HepG2 (cell line): ENCODE data around the gene ANKRD11. TPM values are rescaled to one million over a fixed set of nuclear protein-coding genes. Genes with fewer than 3 reads are reported as not detected.

Source experiments
- ARNTL ChIP-seq: sonication (generic); formaldehyde crosslinking; IDR thresholded peaks from 2 replicates; pipeline ENCODE4 v1.4.0; 2020; ENCODE audit warnings: mild to moderate bottlenecking, missing genetic modification reagents
- CC2D1A ChIP-seq: sonication (generic); formaldehyde crosslinking; IDR thresholded peaks from 2 replicates; pipeline ENCODE4 v1.8.1; 2023; ENCODE audit warnings: mild to moderate bottlenecking, missing genetic modification reagents
- ELF1 ChIP-seq: sonication (generic); formaldehyde crosslinking; IDR thresholded peaks from 2 replicates; pipeline ENCODE4 v1.4.0; 2020; ENCODE audit warnings: missing genetic modification reagents
- GATA4 ChIP-seq: sonication (generic); IDR thresholded peaks from 2 replicates; pipeline ENCODE4 v1.6.1; 2016; ENCODE audit warnings: antibody characterized with exemption, low read depth, borderline replicate concordance
- GATAD1 ChIP-seq: IDR thresholded peaks from 2 replicates; pipeline ENCODE4 v1.6.1; 2016; ENCODE audit warnings: missing genetic modification reagents, missing compliant biosample characterization
- GTF3A ChIP-seq: sonication (generic); formaldehyde crosslinking; conservative IDR thresholded peaks from 2 replicates; pipeline ENCODE4 v1.4.0; 2020; ENCODE audit warnings: mild to moderate bottlenecking, missing genetic modification reagents
- HMG20A ChIP-seq: IDR thresholded peaks from 2 replicates; pipeline ENCODE4 v1.6.1; 2016; ENCODE audit warnings: borderline replicate concordance
- MED1 ChIP-seq: sonication (generic); formaldehyde crosslinking; IDR thresholded peaks from 2 replicates; pipeline ENCODE4 v1.4.0; 2020; ENCODE audit warnings: missing genetic modification reagents
- NFIC ChIP-seq: IDR thresholded peaks from 2 replicates; pipeline ENCODE4 v1.6.1; 2012; ENCODE audit warnings: mild to moderate bottlenecking, low read length, inconsistent platforms
- NFKBIZ ChIP-seq: IDR thresholded peaks from 2 replicates; pipeline ENCODE4 v1.6.1; 2018; ENCODE audit warnings: missing genetic modification reagents, missing compliant biosample characterization
- PRMT3 ChIP-seq: sonication (generic); formaldehyde crosslinking; IDR thresholded peaks from 2 replicates; pipeline ENCODE4 v1.8.1; 2022; ENCODE audit warnings: low read depth, mild to moderate bottlenecking, moderate library complexity, missing genetic modification reagents, borderline replicate concordance
- RBFOX2 ChIP-seq: fragments of 200-400 bp; formaldehyde crosslinking; IDR thresholded peaks from 2 replicates; pipeline ENCODE4 v1.6.1; 2017; ENCODE audit warnings: low read depth, mild to moderate bottlenecking, low read length
- RFX1 ChIP-seq: fragments of 450-650 bp; IDR thresholded peaks from 2 replicates; pipeline ENCODE4 v1.6.1; 2017
- ZBTB7B ChIP-seq: sonication (generic); formaldehyde crosslinking; IDR thresholded peaks from 2 replicates; pipeline ENCODE4 v1.4.0; 2020; ENCODE audit warnings: missing genetic modification reagents
- ZNF232 ChIP-seq: sonication (generic); formaldehyde crosslinking; IDR thresholded peaks from 2 replicates; pipeline ENCODE4 v1.4.0; 2020; ENCODE audit warnings: missing genetic modification reagents, borderline replicate concordance
- ZNF317 ChIP-seq: sonication (generic); formaldehyde crosslinking; IDR thresholded peaks from 2 replicates; pipeline ENCODE4 v1.5.0; 2020; ENCODE audit warnings: mild to moderate bottlenecking, missing genetic modification reagents
- ZNF382 ChIP-seq: sonication (generic); formaldehyde crosslinking; IDR thresholded peaks from 2 replicates; pipeline ENCODE4 v1.5.0; 2020; ENCODE audit warnings: missing genetic modification reagents, mild to moderate bottlenecking, borderline replicate concordance
- ZNF460 ChIP-seq: sonication (generic); formaldehyde crosslinking; IDR thresholded peaks from 2 replicates; pipeline ENCODE4 v1.5.1; 2020; ENCODE audit warnings: missing genetic modification reagents, mild to moderate bottlenecking, borderline replicate concordance
- ZNF549 ChIP-seq: sonication (generic); formaldehyde crosslinking; IDR thresholded peaks from 2 replicates; pipeline ENCODE4 v1.5.0; 2020; ENCODE audit warnings: missing genetic modification reagents
- ZNF674 ChIP-seq: sonication (generic); formaldehyde crosslinking; IDR thresholded peaks from 2 replicates; pipeline ENCODE4 v1.5.0; 2020; ENCODE audit warnings: low read depth, mild to moderate bottlenecking, missing genetic modification reagents
- ZNF788 ChIP-seq: sonication (generic); formaldehyde crosslinking; IDR thresholded peaks from 2 replicates; pipeline ENCODE4 v1.5.0; 2020; ENCODE audit warnings: mild to moderate bottlenecking, missing genetic modification reagents, borderline replicate concordance
- ZSCAN25 ChIP-seq: sonication (generic); formaldehyde crosslinking; IDR thresholded peaks from 2 replicates; pipeline ENCODE4 v1.8.0; 2022; ENCODE audit warnings: mild to moderate bottlenecking, missing genetic modification reagents
- polyA plus RNA-seq, 8 experiments: library from polyadenylated mRNA; depleted of rRNA in 3 of 8; stranded (reverse) in 7 of 8; unstranded in 1 of 8; fragments of >200 nt; fragmentation: Illumina TruSeq in 4 of 8; extraction: Trizol in 4 of 8; gene quantifications; 2 replicates each; pipeline versions ENCODE4 v1.2.1 to v1.2.3, GENCODE V29; 2011 to 2016; ENCODE audit warnings: low read depth in 4 of 8, missing spikeins in 1 of 8, mixed read lengths in 1 of 8; ENCODE audit not compliant: insufficient read depth in 1 of 8
- total RNA-seq, 5 experiments: library from RNA; depleted of rRNA; stranded (reverse); fragments of >200 nt; fragmentation: Illumina TruSeq; extraction: Trizol; gene quantifications; 2 replicates each; pipeline ENCODE4 v1.2.3, GENCODE V29; 2016; ENCODE audit warnings: low read depth in 1 of 5
- TF ChIP-seq, protein P1 (sequence below): sonication (generic); formaldehyde crosslinking; IDR thresholded peaks from 2 replicates; pipeline ENCODE4 v1.4.0; 2020; ENCODE audit warnings: mild to moderate bottlenecking, low read depth, missing genetic modification reagents
- TF ChIP-seq, protein P2 (sequence below): IDR thresholded peaks from 2 replicates; pipeline ENCODE4 v1.6.1; 2016; ENCODE audit warnings: control low read depth
- TF ChIP-seq, protein P3 (sequence below): sonication (generic); formaldehyde crosslinking; IDR thresholded peaks from 2 replicates; pipeline ENCODE4 v1.5.0; 2020; ENCODE audit warnings: missing genetic modification reagents, mild to moderate bottlenecking, borderline replicate concordance
- TF ChIP-seq, protein P4 (sequence below): sonication (generic); formaldehyde crosslinking; IDR thresholded peaks from 2 replicates; pipeline ENCODE4 v1.4.0; 2020; ENCODE audit warnings: missing genetic modification reagents, borderline replicate concordance

Gene ANKRD11
- total and polyA plus RNA-seq, 2 of the 13 experiments (the other 11 are each of a cell fraction or from before 2014, with no cell fraction given), result 21.4 to 38.4 TPM

DNA sequence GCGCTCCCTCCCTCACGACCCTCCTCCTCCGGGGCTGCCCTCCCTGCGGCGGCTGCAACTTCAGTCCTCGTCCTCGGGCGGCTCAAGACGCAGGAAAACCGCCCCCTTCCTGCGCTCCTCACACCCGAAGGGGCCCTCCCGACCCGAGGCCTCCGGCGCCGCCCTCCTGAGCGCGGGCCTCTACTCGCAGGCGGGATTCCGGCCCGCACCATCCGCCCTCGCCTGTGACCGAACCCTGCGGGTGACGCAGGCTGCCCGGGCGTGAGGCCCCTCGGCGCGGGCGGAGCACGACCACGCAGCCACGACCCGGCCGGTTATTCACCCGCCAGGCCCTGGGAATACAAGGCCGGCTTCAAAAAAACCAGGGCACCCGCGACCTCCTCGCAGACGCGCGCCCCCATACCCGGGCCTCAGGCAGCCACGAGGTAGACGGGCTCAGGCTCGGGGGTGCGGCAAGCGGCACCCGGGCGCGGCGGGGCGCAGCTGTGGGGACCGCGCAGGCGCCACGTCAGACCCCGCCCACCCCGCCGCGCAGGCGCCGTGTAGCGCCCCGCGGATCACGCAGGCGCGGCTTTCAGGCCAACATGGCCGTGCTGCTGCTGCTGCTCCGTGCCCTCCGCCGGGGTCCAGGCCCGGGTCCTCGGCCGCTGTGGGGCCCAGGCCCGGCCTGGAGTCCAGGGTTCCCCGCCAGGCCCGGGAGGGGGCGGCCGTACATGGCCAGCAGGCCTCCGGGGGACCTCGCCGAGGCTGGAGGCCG lies 17.7 kb upstream of the ANKRD11 start, which contains the start of gene SPG7 (continued):
- TF ChIP-seq, protein P1, sequence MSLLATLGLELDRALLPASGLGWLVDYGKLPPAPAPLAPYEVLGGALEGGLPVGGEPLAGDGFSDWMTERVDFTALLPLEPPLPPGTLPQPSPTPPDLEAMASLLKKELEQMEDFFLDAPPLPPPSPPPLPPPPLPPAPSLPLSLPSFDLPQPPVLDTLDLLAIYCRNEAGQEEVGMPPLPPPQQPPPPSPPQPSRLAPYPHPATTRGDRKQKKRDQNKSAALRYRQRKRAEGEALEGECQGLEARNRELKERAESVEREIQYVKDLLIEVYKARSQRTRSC (CRISPR knock-in tag), result no peak; the same call in 1 of the 2 replicates
- no peak for TF ChIP-seq CC2D1A (CRISPR knock-in tag)
- TF ChIP-seq, protein P2, sequence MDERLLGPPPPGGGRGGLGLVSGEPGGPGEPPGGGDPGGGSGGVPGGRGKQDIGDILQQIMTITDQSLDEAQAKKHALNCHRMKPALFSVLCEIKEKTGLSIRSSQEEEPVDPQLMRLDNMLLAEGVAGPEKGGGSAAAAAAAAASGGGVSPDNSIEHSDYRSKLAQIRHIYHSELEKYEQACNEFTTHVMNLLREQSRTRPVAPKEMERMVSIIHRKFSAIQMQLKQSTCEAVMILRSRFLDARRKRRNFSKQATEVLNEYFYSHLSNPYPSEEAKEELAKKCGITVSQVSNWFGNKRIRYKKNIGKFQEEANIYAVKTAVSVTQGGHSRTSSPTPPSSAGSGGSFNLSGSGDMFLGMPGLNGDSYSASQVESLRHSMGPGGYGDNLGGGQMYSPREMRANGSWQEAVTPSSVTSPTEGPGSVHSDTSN, result no peak
- TF ChIP-seq ZNF382 (CRISPR knock-in tag), result no peak
- no peak for TF ChIP-seq RFX1
- peak; percentile 98 for TF ChIP-seq RBFOX2
- peak; percentile 49 for TF ChIP-seq ZNF674 (CRISPR knock-in tag)
- TF ChIP-seq ZNF232 (CRISPR knock-in tag), result peak; percentile 94
- no peak for TF ChIP-seq HMG20A (CRISPR knock-in tag)
- peak; percentile 87 for TF ChIP-seq ZNF788 (CRISPR knock-in tag)
- peak; percentile 89 for TF ChIP-seq ZSCAN25 (CRISPR knock-in tag)
- TF ChIP-seq, protein P3, sequence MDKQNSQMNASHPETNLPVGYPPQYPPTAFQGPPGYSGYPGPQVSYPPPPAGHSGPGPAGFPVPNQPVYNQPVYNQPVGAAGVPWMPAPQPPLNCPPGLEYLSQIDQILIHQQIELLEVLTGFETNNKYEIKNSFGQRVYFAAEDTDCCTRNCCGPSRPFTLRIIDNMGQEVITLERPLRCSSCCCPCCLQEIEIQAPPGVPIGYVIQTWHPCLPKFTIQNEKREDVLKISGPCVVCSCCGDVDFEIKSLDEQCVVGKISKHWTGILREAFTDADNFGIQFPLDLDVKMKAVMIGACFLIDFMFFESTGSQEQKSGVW (CRISPR knock-in tag), result peak; percentile 91; the same call in 1 of the 2 replicates
- no peak for TF ChIP-seq ZNF460 (CRISPR knock-in tag)
- TF ChIP-seq NFKBIZ (CRISPR knock-in tag), result peak; percentile 50; the same call in 1 of the 2 replicates
- TF ChIP-seq ZBTB7B, result peak; percentile 93
- TF ChIP-seq GTF3A (CRISPR knock-in tag), result peak; percentile 24; the same call in 1 of the 2 replicates
- TF ChIP-seq ARNTL (CRISPR knock-in tag), result peak; percentile 42
- peak; percentile 43; the same call in 1 of the 2 replicates for TF ChIP-seq GATA4
- TF ChIP-seq GATAD1, result peak; percentile 86
- TF ChIP-seq, protein P4, sequence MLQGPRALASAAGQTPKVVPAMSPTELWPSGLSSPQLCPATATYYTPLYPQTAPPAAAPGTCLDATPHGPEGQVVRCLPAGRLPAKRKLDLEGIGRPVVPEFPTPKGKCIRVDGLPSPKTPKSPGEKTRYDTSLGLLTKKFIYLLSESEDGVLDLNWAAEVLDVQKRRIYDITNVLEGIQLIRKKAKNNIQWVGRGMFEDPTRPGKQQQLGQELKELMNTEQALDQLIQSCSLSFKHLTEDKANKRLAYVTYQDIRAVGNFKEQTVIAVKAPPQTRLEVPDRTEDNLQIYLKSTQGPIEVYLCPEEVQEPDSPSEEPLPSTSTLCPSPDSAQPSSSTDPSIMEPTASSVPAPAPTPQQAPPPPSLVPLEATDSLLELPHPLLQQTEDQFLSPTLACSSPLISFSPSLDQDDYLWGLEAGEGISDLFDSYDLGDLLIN, result peak; percentile 45; the same call in 1 of the 2 replicates
- no peak; the same call in 1 of the 2 replicates for TF ChIP-seq ELF1
- no peak for TF ChIP-seq PRMT3 (CRISPR knock-in tag)
- TF ChIP-seq ZNF549 (CRISPR knock-in tag), result no peak
- TF ChIP-seq MED1 (CRISPR knock-in tag), result peak; percentile 51
- no peak; the same call in 1 of the 2 replicates for TF ChIP-seq ZNF317
- TF ChIP-seq NFIC, result no peak
